Measurements from ENCODE around the gene PLB1. TPM values are rescaled to one million over a fixed set of nuclear protein-coding genes. Genes with fewer than 3 reads are reported as not detected.

PLB1 gene
- total RNA-seq, 1 donor from 2014 or later = 3.2 TPM

DNA sequence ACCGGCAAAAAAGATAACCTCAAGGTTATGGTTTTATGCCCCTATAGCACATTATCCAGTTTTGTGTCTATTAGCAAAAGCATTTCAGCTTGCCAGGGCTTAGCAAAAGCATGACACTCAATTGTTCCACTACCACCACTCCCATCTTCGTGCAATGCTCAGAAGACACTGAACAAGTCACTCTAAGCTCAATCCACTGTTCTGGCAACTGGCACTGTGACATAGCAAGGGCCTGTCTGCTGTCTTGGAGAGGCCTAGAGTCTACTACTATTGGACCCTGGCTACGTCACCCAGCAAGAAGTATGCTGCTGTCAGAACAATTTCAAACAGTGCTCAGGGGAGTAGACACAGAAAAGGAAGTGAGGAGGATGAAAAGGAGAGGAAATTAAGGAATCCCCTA, 152.3 kb downstream of the PLB1 start:
- no peaks in the 10 kb centered on the region for H3K4me1 Mint-ChIP-seq (ENCODE audit: unreplicated experiment)

DNA sequence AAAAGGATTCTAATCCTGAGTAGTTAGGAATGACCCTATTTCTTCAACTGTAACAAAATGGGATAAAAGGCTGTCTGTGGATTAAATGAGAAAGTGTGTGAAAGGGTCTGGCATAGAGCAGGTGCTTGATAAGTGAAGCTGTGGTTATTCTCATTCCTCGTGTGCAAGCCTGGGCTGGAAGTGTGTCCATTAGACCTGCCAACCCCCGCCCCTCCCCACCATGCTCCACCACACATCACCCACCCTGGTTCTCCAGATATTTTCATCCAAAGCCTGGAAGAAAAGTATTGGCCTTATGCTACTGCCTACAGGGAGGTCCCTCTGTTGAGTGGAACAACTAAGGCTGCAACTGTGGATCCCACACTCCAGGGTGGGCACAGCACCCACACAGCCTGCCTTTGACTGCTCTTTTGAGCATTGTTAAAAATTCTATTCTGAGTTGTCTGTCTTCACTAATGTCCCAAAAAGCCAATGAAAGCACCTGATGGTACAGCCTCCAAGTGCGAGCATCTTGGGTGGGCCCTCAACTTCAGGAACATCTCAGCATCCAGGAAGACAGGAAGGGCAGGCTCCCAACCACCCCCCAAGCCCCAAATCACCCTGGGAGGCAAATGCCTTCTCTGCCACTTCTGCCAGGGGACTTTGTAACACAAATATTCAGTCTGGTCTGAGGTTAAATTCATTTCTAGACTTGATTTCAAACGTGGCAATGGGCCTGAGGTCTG, 153.0 kb downstream of the PLB1 start:
- Mint-ChIP-seq H3K36me3 (ENCODE audit: low read depth, unreplicated experiment) (no peaks in the 10 kb centered on the region), H3K4me1 (ENCODE audit: unreplicated experiment) (no peaks in the 10 kb centered on the region), H3K4me3 (ENCODE audit: unreplicated experiment) (no peak overlapping the region), H3K9me3 (ENCODE audit: unreplicated experiment) (no peaks in the 10 kb centered on the region), H3K27ac (ENCODE audit: unreplicated experiment) (no peak overlapping the region), H3K27me3 (ENCODE audit: unreplicated experiment) (peaks cover 3% of the 10 kb centered on the region)
- TF ChIP-seq, protein P1, sequence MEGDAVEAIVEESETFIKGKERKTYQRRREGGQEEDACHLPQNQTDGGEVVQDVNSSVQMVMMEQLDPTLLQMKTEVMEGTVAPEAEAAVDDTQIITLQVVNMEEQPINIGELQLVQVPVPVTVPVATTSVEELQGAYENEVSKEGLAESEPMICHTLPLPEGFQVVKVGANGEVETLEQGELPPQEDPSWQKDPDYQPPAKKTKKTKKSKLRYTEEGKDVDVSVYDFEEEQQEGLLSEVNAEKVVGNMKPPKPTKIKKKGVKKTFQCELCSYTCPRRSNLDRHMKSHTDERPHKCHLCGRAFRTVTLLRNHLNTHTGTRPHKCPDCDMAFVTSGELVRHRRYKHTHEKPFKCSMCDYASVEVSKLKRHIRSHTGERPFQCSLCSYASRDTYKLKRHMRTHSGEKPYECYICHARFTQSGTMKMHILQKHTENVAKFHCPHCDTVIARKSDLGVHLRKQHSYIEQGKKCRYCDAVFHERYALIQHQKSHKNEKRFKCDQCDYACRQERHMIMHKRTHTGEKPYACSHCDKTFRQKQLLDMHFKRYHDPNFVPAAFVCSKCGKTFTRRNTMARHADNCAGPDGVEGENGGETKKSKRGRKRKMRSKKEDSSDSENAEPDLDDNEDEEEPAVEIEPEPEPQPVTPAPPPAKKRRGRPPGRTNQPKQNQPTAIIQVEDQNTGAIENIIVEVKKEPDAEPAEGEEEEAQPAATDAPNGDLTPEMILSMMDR (IDR thresholded peaks at IDR 0.05; ENCODE audit: unreplicated experiment) = no peak
- DNase-seq (ENCODE audit: low spot score) = no peak

More for the DNA sequence above, 152.3 kb downstream of the PLB1 start:
- peaks cover 3% of the 10 kb centered on the region for H3K27me3 Mint-ChIP-seq (ENCODE audit: unreplicated experiment)
- no peaks in the 10 kb centered on the region for H3K36me3 Mint-ChIP-seq (ENCODE audit: low read depth, unreplicated experiment)
- no peak overlapping the region for H3K27ac Mint-ChIP-seq (ENCODE audit: unreplicated experiment)
- no peak for DNase-seq (ENCODE audit: low spot score)
- TF ChIP-seq, protein P1 (IDR thresholded peaks at IDR 0.05; ENCODE audit: unreplicated experiment) = no peak
- no peak overlapping the region for H3K4me3 Mint-ChIP-seq (ENCODE audit: unreplicated experiment)
- no peaks in the 10 kb centered on the region for H3K9me3 Mint-ChIP-seq (ENCODE audit: unreplicated experiment)

DNA sequence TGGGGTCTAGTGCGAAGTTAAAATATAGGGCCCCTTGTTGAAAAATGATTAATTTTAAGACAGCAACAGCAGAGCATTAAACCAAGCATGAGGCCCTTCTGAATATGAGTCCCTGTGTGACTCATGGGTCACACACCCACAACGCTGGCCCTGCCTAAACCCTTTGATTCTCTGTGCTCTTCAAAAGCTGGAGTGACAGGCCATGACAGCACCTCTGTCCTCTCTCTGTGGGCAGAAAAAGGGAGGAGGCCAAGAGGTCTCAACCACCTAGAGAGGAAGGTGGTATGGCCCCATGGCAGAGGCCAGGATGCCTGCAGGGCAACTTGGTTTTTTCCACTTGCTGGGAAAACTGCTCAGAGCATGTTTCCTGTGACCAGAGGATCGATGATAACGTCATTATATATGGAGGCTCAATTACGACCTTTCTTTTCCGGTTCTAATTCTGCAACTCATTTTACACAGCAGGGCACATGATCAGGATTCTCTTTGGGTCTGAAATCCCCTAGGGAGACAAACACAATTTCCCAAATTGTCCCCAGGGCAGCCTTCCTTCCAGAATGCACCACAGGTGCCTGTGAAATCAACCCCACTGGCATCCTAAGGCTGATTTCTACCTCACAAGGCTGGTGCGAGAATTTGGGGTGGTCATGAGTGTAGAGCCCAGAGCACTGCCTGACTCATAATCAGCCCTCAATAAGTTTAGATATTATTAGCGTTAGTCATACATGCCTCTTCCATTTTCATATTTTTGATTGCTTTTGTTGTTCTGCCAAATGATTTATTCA, 153.8 kb downstream of the PLB1 start:
- H3K4me1 Mint-ChIP-seq (ENCODE audit: unreplicated experiment) = no peaks in the 10 kb centered on the region
- no peak overlapping the region for H3K4me3 Mint-ChIP-seq (ENCODE audit: unreplicated experiment)
- TF ChIP-seq, protein P1 (IDR thresholded peaks at IDR 0.05; ENCODE audit: unreplicated experiment) = no peak
- no peaks in the 10 kb centered on the region for H3K36me3 Mint-ChIP-seq (ENCODE audit: low read depth, unreplicated experiment)
- no peak overlapping the region for H3K27ac Mint-ChIP-seq (ENCODE audit: unreplicated experiment)
- no peaks in the 10 kb centered on the region for H3K9me3 Mint-ChIP-seq (ENCODE audit: unreplicated experiment)
- DNase-seq (ENCODE audit: low spot score) = no peak
- peaks cover 3% of the 10 kb centered on the region for H3K27me3 Mint-ChIP-seq (ENCODE audit: unreplicated experiment)

DNA sequence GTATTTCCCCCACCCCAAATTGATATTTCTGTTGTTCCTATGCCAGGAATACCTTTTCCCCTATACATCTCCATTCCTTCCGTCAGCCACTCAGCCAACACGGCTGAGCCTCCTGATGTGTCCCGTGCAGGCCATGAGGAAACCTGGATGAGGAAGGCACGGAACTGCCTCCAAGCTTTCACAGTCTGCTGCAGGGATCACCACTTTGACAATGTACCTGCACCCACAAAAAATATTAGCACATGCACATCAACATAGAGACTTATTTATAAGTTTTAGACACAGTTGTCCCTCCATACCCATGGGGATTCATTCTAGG, 154.4 kb downstream of the PLB1 start:
- TF ChIP-seq, protein P1 (IDR thresholded peaks at IDR 0.05; ENCODE audit: unreplicated experiment) = no peak
- Mint-ChIP-seq H3K27ac (ENCODE audit: unreplicated experiment) (no peak overlapping the region), H3K4me3 (ENCODE audit: unreplicated experiment) (no peak overlapping the region), H3K27me3 (ENCODE audit: unreplicated experiment) (peaks cover 2% of the 10 kb centered on the region), H3K4me1 (ENCODE audit: unreplicated experiment) (no peaks in the 10 kb centered on the region), H3K36me3 (ENCODE audit: low read depth, unreplicated experiment) (no peaks in the 10 kb centered on the region), H3K9me3 (ENCODE audit: unreplicated experiment) (no peaks in the 10 kb centered on the region)
- DNase-seq (ENCODE audit: low spot score) = no peak

DNA sequence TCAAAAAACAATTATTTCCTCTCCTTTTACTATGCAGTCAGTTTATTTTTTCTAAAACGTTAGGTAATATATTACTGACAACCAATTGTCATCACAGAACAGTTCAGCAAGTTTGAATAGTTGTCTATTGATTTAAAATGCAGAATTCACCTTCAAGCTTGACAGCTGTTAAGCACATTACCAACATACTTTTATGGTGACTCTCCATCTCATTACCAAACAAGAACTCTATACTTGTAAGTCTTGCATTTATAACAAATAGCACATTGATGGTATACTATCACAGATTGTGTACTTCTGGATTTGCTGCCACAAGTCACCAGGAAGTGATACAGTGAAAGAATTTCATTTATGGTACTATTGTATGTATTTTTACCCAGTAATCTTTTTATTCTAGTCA, 156.4 kb downstream of the PLB1 start:
- H3K4me1 Mint-ChIP-seq (ENCODE audit: unreplicated experiment) = no peaks in the 10 kb centered on the region
- TF ChIP-seq, protein P1 (IDR thresholded peaks at IDR 0.05; ENCODE audit: unreplicated experiment) = no peak
- no peaks in the 10 kb centered on the region for H3K36me3 Mint-ChIP-seq (ENCODE audit: low read depth, unreplicated experiment)
- no peaks in the 10 kb centered on the region for H3K9me3 Mint-ChIP-seq (ENCODE audit: unreplicated experiment)
- no peak for DNase-seq (ENCODE audit: low spot score)
- no peak overlapping the region for H3K27ac Mint-ChIP-seq (ENCODE audit: unreplicated experiment)
- no peaks in the 10 kb centered on the region for H3K27me3 Mint-ChIP-seq (ENCODE audit: unreplicated experiment)
- no peak overlapping the region for H3K4me3 Mint-ChIP-seq (ENCODE audit: unreplicated experiment)
